Measurements from ENCODE around the gene KNDC1. TPM values are rescaled to one million over a fixed set of nuclear protein-coding genes. Genes with fewer than 3 reads are reported as not detected.

KNDC1 gene
- polyA plus RNA-seq, 4 donors = 0.37 to 18.6 TPM; not detected in 2

DNA sequence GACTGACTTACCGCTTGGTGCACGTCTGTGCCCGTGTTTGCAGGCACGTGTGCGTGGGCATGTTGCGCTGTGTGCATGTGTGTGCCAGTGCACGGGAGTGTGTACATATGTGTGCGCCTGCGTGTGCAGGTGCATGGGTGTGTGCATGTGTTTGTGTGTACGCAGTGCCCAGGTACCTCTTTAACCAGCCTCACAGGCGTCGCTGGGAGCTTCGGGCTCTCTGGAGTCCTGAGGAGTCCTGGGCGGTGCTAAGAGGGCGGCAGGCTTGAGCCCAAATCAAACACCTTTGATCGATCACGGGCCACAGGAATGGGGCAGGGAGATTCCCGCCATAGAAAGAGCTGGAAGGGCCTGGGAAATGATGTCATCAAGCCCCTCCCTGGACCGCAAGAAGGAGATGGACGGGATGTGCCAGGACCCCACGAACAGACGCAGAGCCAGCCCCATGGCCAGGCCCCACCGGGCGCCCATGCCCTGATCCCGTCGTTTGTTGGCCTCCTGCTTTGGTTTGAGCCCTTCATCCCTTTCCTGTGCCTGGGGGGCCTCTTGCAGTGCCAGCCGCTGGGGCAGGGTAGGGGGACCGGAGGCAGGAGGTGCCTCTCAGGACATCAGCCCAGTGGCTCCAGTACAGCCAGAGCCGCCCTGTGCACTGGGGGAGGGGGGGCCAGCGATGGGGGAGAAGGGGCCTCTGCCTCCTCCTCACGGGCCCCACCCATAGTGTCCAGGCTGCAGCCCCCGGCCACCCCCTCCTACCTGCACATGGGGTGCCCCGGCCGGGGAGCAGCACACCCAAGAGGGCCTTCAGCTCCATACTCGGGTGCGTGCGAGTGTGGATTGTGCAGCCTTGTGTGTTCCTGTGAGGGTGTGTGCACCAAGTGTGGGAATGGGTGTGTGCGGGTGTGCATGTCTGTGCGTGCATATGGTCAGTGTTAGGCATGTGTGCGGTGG, 5.8 kb downstream of the KNDC1 start:
- Histone ChIP-seq H3K4me1 (ENCODE audit: control insufficient read depth in 3 of 3, insufficient read depth in 2 of 3, low read depth in 1 of 3, low read length in 2 of 3) (peaks cover 0 to 7% (median 0%) of the 10 kb centered on the region in 3 donors), H3K27me3 (ENCODE audit: control insufficient read depth in 3 of 3, insufficient read depth in 3 of 3, low read length in 3 of 3) (peaks cover 0 to 16% (median 0%) of the 10 kb centered on the region in 3 donors), H3K4me3 (ENCODE audit: low read depth in 1 of 3, low read length in 3 of 3) (no peak overlapping the region), H3K27ac (ENCODE audit: low read depth in 1 of 3, low read length in 2 of 3) (no peak overlapping the region), H3K36me3 (ENCODE audit: control insufficient read depth in 3 of 3, insufficient read depth in 2 of 3, low read depth in 1 of 3, low read length in 3 of 3) (peaks cover 0 to 70% (median 0%) of the 10 kb centered on the region in 3 donors), H3K9me3 (ENCODE audit: control insufficient read depth in 2 of 2, insufficient read depth in 1 of 2, low read depth in 1 of 2, low read length in 1 of 2) (no peaks in the 10 kb centered on the region)
- WGBS, 3 donors = 86 to 91% (median 87%) methylated on average over 35 to 40 of the region's 40 CpGs
- DNase-seq (no peak), FAIRE-seq (no peak)

DNA sequence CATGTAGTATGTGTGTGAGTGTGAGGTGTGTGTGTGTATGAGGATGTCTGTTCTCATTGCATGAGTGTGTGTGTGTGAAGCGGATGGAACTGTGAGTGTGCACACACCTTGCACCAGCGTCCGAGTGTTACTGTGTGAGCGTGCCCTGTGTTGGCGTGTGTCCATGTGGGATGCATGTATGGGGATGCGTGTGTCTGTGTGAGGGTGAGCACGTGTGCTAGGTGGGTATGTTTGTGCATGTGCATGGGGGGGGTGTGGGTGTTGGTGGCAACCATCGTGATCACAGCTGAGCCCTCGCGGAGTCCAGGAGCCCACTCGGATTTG, 6.4 kb downstream of the KNDC1 start:
- H3K36me3 ChIP-seq (ENCODE audit: control insufficient read depth in 3 of 3, insufficient read depth in 2 of 3, low read depth in 1 of 3, low read length in 3 of 3) = peaks cover 0 to 70% (median 0%) of the 10 kb centered on the region in 3 donors

DNA sequence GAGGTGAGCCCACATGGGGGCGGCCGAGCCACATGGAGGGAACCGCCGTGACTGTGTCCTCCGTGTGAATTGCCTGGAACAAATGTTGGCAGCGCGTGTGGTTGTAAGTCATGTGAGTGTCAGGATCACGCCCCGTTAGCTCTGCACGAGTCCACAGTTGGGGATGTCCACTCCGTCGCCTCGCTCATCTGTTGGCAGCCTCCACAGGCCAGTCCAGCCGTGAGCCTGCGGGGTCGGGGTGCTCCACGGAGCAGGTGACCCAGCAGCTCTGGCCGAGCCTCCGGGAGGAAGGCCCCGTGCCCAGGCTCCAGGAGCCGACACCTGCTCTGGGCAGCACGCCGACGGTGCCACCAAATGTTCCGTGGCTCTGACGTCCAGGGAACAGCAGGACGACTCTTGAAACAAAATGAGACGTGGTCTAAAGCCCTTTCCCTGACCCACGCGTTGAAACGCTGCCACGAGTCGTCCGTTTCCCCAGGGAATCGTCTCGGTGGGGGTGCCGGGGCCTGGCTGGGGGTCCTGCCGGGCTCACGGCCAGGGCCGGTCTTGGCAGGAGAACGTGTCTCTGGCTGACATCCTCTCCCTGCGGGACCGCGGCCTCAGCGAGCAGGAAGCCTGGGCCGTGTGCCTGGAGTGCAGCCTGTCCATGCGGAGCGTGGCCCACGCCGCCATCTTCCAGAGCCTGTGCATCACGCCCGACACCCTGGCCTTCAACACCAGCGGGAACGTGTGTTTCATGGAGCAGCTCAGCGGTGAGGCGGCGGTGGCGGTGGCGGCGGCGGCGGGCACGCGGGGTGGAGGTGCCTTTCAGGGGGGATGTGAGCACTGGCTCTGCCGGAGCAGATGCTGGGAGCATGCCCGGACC, 7.0 kb downstream of the KNDC1 start:
- H3K27ac ChIP-seq (ENCODE audit: low read depth in 1 of 3, low read length in 2 of 3) = no peak overlapping the region
- no peak for FAIRE-seq
- no peak for DNase-seq
- WGBS, 3 donors = 78 to 89% (median 85%) methylated on average over 66 of the region's 66 CpGs
- no peaks in the 10 kb centered on the region for H3K9me3 ChIP-seq (ENCODE audit: control insufficient read depth in 2 of 2, insufficient read depth in 1 of 2, low read depth in 1 of 2, low read length in 1 of 2)
- no peak overlapping the region for H3K4me3 ChIP-seq (ENCODE audit: low read depth in 1 of 3, low read length in 3 of 3)
- peaks cover 0 to 68% (median 0%) of the 10 kb centered on the region in 3 donors for H3K36me3 ChIP-seq (ENCODE audit: control insufficient read depth in 3 of 3, insufficient read depth in 2 of 3, low read depth in 1 of 3, low read length in 3 of 3)
- H3K4me1 ChIP-seq (ENCODE audit: control insufficient read depth in 3 of 3, insufficient read depth in 2 of 3, low read depth in 1 of 3, low read length in 2 of 3) = no peaks in the 10 kb centered on the region
- peaks cover 0 to 7% (median 0%) of the 10 kb centered on the region in 3 donors for H3K27me3 ChIP-seq (ENCODE audit: control insufficient read depth in 3 of 3, insufficient read depth in 3 of 3, low read length in 3 of 3)

More for the DNA sequence above, 6.4 kb downstream of the KNDC1 start:
- WGBS, 3 donors = 89 to 94% (median 93%) methylated on average over 11 of the region's 11 CpGs
- Histone ChIP-seq H3K4me3 (ENCODE audit: low read depth in 1 of 3, low read length in 3 of 3) (no peak overlapping the region), H3K4me1 (ENCODE audit: control insufficient read depth in 3 of 3, insufficient read depth in 2 of 3, low read depth in 1 of 3, low read length in 2 of 3) (peaks cover 0 to 2% (median 0%) of the 10 kb centered on the region in 3 donors), H3K9me3 (ENCODE audit: control insufficient read depth in 2 of 2, insufficient read depth in 1 of 2, low read depth in 1 of 2, low read length in 1 of 2) (no peaks in the 10 kb centered on the region), H3K27me3 (ENCODE audit: control insufficient read depth in 3 of 3, insufficient read depth in 3 of 3, low read length in 3 of 3) (peaks cover 0 to 11% (median 0%) of the 10 kb centered on the region in 3 donors), H3K27ac (ENCODE audit: low read depth in 1 of 3, low read length in 2 of 3) (no peak overlapping the region)
- FAIRE-seq = no peak
- no peak for DNase-seq

DNA sequence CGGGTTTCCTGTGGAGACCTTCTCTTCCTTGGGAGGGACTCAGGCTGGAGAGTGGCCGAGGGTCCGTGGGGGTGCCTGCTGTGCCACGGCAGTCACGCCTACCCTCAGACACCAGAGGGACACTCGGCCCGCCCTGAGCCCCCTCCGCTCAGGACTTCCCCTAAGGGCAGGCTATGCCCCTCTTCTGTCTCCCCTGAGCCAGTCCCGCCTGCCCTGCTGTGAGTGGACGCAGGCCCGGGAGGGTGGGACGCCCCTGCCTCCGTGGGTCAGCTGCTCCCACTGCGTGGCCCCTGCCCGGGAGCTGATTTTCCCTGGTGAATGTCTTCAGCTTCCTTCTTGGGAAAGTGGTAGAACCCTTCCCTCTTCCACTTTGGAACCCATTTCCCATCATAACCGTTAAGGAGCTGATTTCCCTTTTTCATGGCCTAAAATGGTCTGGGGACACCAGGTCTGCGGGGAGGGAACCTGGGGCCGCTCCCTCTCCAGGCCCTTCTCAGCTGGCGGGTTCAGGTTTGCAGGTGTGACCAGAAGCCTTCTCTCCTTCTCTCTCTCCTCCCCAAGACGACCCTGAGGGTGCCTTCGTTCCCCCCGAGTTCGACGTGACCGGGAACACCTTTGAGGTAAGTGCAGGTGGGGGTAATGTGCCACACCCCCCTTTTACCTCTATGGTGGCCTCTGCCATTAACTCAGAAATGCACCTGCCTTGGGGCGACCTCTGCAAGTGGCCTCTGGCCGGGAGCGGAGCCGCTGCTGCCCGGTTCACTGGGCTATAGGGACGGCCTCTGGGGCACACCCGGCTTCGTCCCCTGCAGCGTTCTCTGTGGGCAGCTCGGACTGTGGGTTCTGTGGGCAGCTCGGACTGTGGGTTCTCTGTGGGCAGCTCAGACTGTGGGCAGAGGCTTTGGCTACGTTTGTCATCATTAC, 7.9 kb downstream of the KNDC1 start:
- Histone ChIP-seq H3K27me3 (ENCODE audit: control insufficient read depth in 3 of 3, insufficient read depth in 3 of 3, low read length in 3 of 3) (peaks cover 0 to 2% (median 0%) of the 10 kb centered on the region in 3 donors), H3K9me3 (ENCODE audit: control insufficient read depth in 2 of 2, insufficient read depth in 1 of 2, low read depth in 1 of 2, low read length in 1 of 2) (no peaks in the 10 kb centered on the region), H3K27ac (ENCODE audit: low read depth in 1 of 3, low read length in 2 of 3) (no peak overlapping the region), H3K4me1 (ENCODE audit: control insufficient read depth in 3 of 3, insufficient read depth in 2 of 3, low read depth in 1 of 3, low read length in 2 of 3) (no peaks in the 10 kb centered on the region), H3K4me3 (ENCODE audit: low read depth in 1 of 3, low read length in 3 of 3) (no peak overlapping the region), H3K36me3 (ENCODE audit: control insufficient read depth in 3 of 3, insufficient read depth in 2 of 3, low read depth in 1 of 3, low read length in 3 of 3) (peaks cover 0 to 64% (median 0%) of the 10 kb centered on the region in 3 donors)
- FAIRE-seq = no peak
- DNase-seq = no peak
- 79 to 91% (median 85%) methylated on average over 32 to 37 of the region's 37 CpGs for WGBS, 3 donors

DNA sequence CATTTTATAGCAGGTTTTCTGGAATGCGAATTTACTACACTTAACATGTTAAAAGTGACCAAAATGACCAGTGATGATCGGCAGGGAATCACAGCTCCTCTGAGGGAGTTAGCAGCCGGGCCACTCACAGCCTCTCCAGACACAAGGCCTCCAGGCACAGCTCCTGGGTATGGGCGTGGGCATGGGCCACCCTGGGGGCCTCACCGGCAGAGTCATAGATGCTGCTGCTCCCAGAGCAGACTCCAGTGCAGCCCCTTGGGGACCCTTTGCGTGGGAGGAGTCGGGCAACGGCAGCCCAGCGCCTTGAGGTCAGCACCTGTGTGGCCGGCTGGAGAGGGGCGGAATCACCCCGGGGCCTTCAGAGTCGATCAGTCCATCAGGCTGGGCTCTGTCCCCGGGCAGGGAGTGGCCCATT, 8.6 kb downstream of the KNDC1 start:
- Histone ChIP-seq H3K27ac (ENCODE audit: low read depth in 1 of 3, low read length in 2 of 3) (no peak overlapping the region), H3K4me1 (ENCODE audit: control insufficient read depth in 3 of 3, insufficient read depth in 2 of 3, low read depth in 1 of 3, low read length in 2 of 3) (no peaks in the 10 kb centered on the region), H3K36me3 (ENCODE audit: control insufficient read depth in 3 of 3, insufficient read depth in 2 of 3, low read depth in 1 of 3, low read length in 3 of 3) (peaks cover 0 to 60% (median 0%) of the 10 kb centered on the region in 3 donors), H3K9me3 (ENCODE audit: control insufficient read depth in 2 of 2, insufficient read depth in 1 of 2, low read depth in 1 of 2, low read length in 1 of 2) (no peaks in the 10 kb centered on the region), H3K4me3 (ENCODE audit: low read depth in 1 of 3, low read length in 3 of 3) (no peak overlapping the region), H3K27me3 (ENCODE audit: control insufficient read depth in 3 of 3, insufficient read depth in 3 of 3, low read length in 3 of 3) (peaks cover 0 to 2% (median 0%) of the 10 kb centered on the region in 3 donors)
- 81 to 90% (median 87%) methylated on average over 14 of the region's 14 CpGs for WGBS, 3 donors
- no peak for FAIRE-seq
- DNase-seq = no peak

DNA sequence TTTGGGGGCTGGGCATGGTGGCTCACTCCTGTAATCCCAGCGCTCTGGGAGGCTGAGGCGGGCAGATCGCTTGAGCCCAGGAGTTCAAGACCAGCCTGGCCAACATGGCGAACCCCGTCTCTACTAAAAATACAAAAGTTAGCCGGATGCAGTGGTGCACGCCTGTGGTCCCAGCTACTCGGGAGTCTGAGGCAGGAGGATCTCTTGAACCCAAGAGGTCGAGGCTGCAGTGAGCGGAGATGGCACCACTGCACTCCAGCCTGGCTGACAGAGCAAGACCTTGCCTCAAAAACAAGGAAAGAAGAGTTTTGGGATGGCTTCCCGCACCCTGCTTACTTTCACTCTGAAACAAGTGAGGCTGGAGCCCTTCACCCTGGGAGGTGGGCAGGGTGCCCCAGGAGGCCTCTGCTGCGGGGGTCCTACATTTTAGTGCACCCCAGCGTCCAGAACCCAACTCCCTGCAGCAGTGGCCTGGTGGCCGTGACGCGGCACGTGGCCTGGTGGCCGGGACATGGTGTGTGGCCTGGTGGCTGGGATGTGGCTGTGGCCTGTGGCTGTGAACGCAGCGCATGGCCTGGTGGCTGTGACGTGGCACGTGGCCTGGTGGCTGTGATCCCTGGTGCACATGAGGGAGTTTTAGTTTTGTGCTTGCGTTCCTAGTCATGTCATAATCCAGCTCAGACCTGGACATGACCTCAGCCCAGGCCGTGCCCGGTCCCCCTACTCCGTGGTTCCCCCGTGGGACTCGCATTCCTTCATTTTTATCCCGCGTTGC, 9.3 kb downstream of the KNDC1 start:
- H3K27me3 ChIP-seq (ENCODE audit: control insufficient read depth in 3 of 3, insufficient read depth in 3 of 3, low read length in 3 of 3) = peaks cover 0 to 2% (median 0%) of the 10 kb centered on the region in 3 donors
- peaks cover 0 to 60% (median 0%) of the 10 kb centered on the region in 3 donors for H3K36me3 ChIP-seq (ENCODE audit: control insufficient read depth in 3 of 3, insufficient read depth in 2 of 3, low read depth in 1 of 3, low read length in 3 of 3)
- DNase-seq (no peak), FAIRE-seq (no peak)
- H3K9me3 ChIP-seq (ENCODE audit: control insufficient read depth in 2 of 2, insufficient read depth in 1 of 2, low read depth in 1 of 2, low read length in 1 of 2) = no peaks in the 10 kb centered on the region
- no peaks in the 10 kb centered on the region for H3K4me1 ChIP-seq (ENCODE audit: control insufficient read depth in 3 of 3, insufficient read depth in 2 of 3, low read depth in 1 of 3, low read length in 2 of 3)
- 90 to 94% (median 91%) methylated on average over 30 of the region's 30 CpGs for WGBS, 3 donors
- H3K27ac ChIP-seq (ENCODE audit: low read depth in 1 of 3, low read length in 2 of 3) = no peak overlapping the region
- H3K4me3 ChIP-seq (ENCODE audit: low read depth in 1 of 3, low read length in 3 of 3) = no peak overlapping the region

DNA sequence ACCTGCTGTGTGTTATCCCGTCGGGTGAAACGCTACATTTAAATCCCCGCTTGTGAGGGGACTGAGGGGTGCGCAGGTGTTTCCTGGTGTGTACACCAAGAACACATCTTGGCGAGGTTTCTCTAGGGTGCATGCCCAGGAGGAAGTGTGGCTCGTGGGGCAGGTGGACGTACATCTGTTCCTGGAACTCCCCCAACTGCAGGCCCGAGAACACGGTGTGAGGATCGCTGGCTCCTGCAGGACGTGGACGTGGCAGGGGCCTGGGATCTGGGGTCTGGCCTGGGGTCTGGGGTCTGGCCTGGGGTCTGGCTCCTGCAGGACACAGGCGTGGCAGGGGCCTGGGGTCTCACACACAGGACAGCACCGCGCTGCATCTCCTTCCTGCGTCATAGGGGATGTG, 10.1 kb downstream of the KNDC1 start:
- Histone ChIP-seq H3K36me3 (ENCODE audit: control insufficient read depth in 3 of 3, insufficient read depth in 2 of 3, low read depth in 1 of 3, low read length in 3 of 3) (peaks cover 0 to 55% (median 0%) of the 10 kb centered on the region in 3 donors), H3K27ac (ENCODE audit: low read depth in 1 of 3, low read length in 2 of 3) (no peak overlapping the region), H3K4me1 (ENCODE audit: control insufficient read depth in 3 of 3, insufficient read depth in 2 of 3, low read depth in 1 of 3, low read length in 2 of 3) (no peaks in the 10 kb centered on the region), H3K27me3 (ENCODE audit: control insufficient read depth in 3 of 3, insufficient read depth in 3 of 3, low read length in 3 of 3) (peaks cover 0 to 2% (median 0%) of the 10 kb centered on the region in 3 donors), H3K9me3 (ENCODE audit: control insufficient read depth in 2 of 2, insufficient read depth in 1 of 2, low read depth in 1 of 2, low read length in 1 of 2) (no peaks in the 10 kb centered on the region), H3K4me3 (ENCODE audit: low read depth in 1 of 3, low read length in 3 of 3) (no peak overlapping the region)
- whole genome bisulfite sequencing, 3 donors = 78 to 83% (median 83%) methylated on average over 17 of the region's 17 CpGs
- FAIRE-seq (no peak), DNase-seq (no peak)

Data from small intestine (tissue), 7 donors.